Testis (tissue), 3 donors: Measurements from ENCODE around the gene ADCY6. TPM values are rescaled to one million over a fixed set of nuclear protein-coding genes. Genes with fewer than 3 reads are reported as not detected.

Experiments
- DNase-seq: peaks from one replicate; pipeline ENCODE4 v3.0.0-alpha.2; 2019
- H3K27ac ChIP-seq, 2 donors: fragments of 200-600 bp; sonication (generic); one replicate each; pipeline ENCODE4 v1.5.1; 2019
- H3K27me3 ChIP-seq: fragments of 200-600 bp; sonication (generic); one replicate; pipeline ENCODE4 v1.5.1; 2019
- H3K36me3 ChIP-seq: fragments of 200-600 bp; sonication (generic); one replicate; pipeline ENCODE4 v1.5.1; 2017; ENCODE audit warnings: low read depth; ENCODE audit errors: missing control alignments
- H3K4me1 ChIP-seq: fragments of 200-600 bp; sonication (generic); one replicate; pipeline ENCODE4 v1.5.1; 2019
- H3K4me3 ChIP-seq, 2 donors: fragments of 200-600 bp; sonication (generic); one replicate each; pipeline ENCODE4 v1.5.1; 2017 to 2019
- H3K9me3 ChIP-seq: fragments of 200-600 bp; sonication (generic); one replicate; pipeline ENCODE4 v1.5.1; 2017
- POLR2A ChIP-seq: fragments of 450-650 bp; IDR thresholded peaks from one replicate; pipeline ENCODE4 v1.6.1; 2017; ENCODE audit warnings: antibody characterized with exemption, mild to moderate bottlenecking, moderate library complexity
- WGBS, 2 donors: methylation state at CpG; one replicate each; pipeline ENCODE4 v1.1.5; 2018; 5-methylcytosine and 5-hydroxymethylcytosine counted together
- intact Hi-C: fragments of 100-400 bp; cut with DNase I; formaldehyde crosslinking; loops from one replicate; pipeline ENCODE4 v1.15.1; 2023; ENCODE audit warnings: low total_unique reads
- polyA plus RNA-seq: library from polyadenylated mRNA; stranded (reverse); fragments of 350-450 nt; fragmentation: Illumina TruSeq; extraction: RNeasy Lipid Tissue Mini Kit (QIAGEN cat#74804); gene quantifications from one replicate; pipeline ENCODE4 v1.2.3, GENCODE V29; 2014; ENCODE audit warnings: low read depth, low replicate concordance; ENCODE audit not compliant: insufficient read depth
- total RNA-seq, 2 donors: library from RNA; depleted of rRNA; stranded (reverse); fragments of >200 nt; gene quantifications; one replicate each; pipeline ENCODE4 v1.2.3, GENCODE V29; 2016
- TF ChIP-seq, protein P1 (sequence below), 3 experiments: fragments of 450-650 bp in 2 of 3; fragments of 200-600 bp in 1 of 3; sonication (generic) in 1 of 3; IDR thresholded peaks; one replicate each; pipeline ENCODE4 v1.5.1; 2016 to 2019; ENCODE audit warnings: antibody characterized with exemption in 3 of 3, mild to moderate bottlenecking in 2 of 3, moderate library complexity in 1 of 3

ADCY6 gene
- total and polyA plus RNA-seq, 3 donors from 2014 or later: 16.5 to 26.3 (median 24.5) TPM

DNA sequence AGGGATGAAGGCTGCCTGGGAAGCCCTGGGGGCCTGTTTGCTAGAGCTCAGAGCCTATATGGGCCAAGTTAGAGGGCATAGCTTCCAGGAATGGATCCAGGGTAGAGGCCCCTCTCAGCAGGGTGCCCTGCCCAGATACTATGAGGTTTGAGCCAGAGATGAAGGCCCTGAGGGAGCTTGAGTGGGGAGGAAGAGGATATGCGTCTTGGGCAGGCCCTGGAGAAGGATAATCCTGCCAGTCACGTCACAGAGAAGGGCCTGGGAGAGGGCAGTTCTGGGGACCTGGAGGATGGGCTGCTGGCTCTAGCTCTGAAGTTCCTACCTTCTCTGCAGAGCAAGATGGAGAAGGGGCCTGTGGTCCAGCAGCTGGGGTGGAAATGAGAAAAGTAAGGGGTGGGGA is 23.5 kb upstream of the ADCY6 start:
- no peak overlapping the region for H3K4me3 ChIP-seq
- no peak for TF ChIP-seq POLR2A
- TF ChIP-seq, protein P1, sequence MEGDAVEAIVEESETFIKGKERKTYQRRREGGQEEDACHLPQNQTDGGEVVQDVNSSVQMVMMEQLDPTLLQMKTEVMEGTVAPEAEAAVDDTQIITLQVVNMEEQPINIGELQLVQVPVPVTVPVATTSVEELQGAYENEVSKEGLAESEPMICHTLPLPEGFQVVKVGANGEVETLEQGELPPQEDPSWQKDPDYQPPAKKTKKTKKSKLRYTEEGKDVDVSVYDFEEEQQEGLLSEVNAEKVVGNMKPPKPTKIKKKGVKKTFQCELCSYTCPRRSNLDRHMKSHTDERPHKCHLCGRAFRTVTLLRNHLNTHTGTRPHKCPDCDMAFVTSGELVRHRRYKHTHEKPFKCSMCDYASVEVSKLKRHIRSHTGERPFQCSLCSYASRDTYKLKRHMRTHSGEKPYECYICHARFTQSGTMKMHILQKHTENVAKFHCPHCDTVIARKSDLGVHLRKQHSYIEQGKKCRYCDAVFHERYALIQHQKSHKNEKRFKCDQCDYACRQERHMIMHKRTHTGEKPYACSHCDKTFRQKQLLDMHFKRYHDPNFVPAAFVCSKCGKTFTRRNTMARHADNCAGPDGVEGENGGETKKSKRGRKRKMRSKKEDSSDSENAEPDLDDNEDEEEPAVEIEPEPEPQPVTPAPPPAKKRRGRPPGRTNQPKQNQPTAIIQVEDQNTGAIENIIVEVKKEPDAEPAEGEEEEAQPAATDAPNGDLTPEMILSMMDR (IDR thresholded peaks at IDR 0.05): no peak
- peaks cover 30% of the 10 kb centered on the region for H3K4me1 ChIP-seq
- H3K9me3 ChIP-seq: no peaks in the 10 kb centered on the region
- no peak for DNase-seq
- no peaks in the 10 kb centered on the region for H3K36me3 ChIP-seq
- peak overlapping the region in 1 of 2 donors; percentile 36 for H3K27ac ChIP-seq
- 26 to 29% methylated on average over 2 of the region's 2 CpGs for WGBS, 2 donors
- intact Hi-C loops: no loop called here
- H3K27me3 ChIP-seq: no peaks in the 10 kb centered on the region

DNA sequence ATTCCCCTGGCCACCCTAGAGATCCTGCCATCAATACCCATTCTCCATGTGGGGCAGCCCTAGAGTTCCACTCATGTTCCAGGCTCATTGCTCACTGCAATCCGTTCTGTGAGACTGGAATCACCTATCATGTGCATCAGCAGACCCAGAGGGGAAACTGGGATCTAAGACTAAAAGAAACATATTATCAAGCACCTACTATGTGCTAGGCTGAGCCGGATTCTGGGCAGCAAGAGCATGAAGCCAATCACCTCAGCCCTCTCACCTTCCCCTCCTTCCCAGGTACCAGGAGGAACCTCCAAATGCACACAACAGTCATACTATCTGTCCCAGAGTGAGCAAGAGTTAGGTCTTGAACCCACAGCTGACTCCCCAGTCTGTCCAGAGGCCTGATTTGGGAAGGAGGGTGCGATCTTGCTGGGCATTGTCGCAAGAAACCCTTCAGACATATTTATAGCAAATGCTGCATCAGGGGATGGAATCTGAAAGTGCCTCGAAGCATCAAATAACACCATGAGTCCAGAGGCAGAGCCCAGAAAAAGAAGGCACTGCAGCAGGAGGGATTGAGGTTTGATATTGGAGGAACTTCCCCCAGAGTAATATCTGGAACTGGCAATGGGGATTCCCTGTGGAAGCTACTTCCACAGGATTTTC is 22.7 kb upstream of the ADCY6 start:
- peak overlapping the region; percentile 29 to 36 for H3K27ac ChIP-seq
- intact Hi-C loops: no loop called here
- WGBS, 2 donors: 68 to 84% methylated on average over 5 of the region's 5 CpGs

DNA sequence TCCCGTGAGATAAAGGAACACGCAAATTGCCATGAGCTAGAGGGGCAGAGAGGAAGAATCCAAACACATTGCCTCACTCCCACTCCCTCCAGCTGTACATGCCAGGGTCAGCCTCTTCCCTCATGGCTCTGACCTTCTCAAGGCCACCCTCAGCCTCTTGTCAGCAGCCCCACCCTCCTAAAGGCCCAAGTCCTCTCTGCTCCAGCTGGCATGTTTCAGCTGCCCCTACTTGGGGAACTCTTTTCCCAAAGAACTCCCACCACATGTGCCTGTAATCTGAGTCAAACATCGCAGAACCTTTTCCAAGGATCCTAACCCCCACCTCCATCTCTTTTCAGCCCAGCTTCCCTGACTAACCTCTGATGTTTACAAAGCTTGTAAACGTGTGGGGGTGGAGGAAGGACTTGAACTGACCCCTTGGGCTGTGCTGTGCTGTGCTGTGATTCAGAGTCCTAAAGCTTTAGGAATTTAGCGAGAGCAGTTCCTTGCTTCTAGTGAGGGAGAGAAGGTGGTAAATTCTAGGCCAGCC is 22.1 kb upstream of the ADCY6 start:
- intact Hi-C loops: no loop called here
- Histone ChIP-seq H3K9me3 (no peaks in the 10 kb centered on the region), H3K4me3 (no peak overlapping the region), H3K27me3 (no peaks in the 10 kb centered on the region), H3K36me3 (no peaks in the 10 kb centered on the region), H3K27ac (peak overlapping the region; percentile 29 to 36), H3K4me1 (peaks cover 28% of the 10 kb centered on the region)
- DNase-seq: peak; percentile 47
- TF ChIP-seq, protein P1 (IDR thresholded peaks at IDR 0.05): no peak
- no peak for TF ChIP-seq POLR2A
- WGBS, 2 donors: 21 to 48% methylated on average over 5 of the region's 5 CpGs

More for the DNA sequence above, 22.7 kb upstream of the ADCY6 start:
- no peak overlapping the region for H3K4me3 ChIP-seq
- H3K9me3 ChIP-seq: no peaks in the 10 kb centered on the region
- no peaks in the 10 kb centered on the region for H3K36me3 ChIP-seq
- H3K27me3 ChIP-seq: no peaks in the 10 kb centered on the region
- TF ChIP-seq POLR2A: no peak
- TF ChIP-seq, protein P1 (IDR thresholded peaks at IDR 0.05): no peak
- DNase-seq: no peak
- H3K4me1 ChIP-seq: peaks cover 30% of the 10 kb centered on the region

DNA sequence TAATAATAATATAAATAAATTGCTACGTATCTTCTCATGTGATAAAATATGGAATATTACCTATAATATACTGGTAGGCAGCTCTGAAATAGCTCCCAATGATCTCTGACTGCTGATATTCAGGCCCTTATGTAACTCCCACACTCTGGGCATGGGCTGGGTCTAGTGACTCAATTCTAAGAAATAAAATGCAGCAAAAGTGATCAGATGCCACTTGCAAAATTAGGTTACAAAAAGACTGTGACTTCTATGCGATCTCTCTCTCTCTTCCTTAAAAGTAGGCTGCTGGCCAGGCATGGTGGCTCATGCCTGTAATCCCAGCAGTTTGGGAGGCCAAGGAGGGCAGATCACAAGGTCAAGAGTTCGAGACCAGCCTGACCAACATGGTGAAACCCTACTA is 19.1 kb upstream of the ADCY6 start:
- intact Hi-C loops: no loop called here
- Histone ChIP-seq H3K27me3 (no peaks in the 10 kb centered on the region), H3K9me3 (no peaks in the 10 kb centered on the region), H3K4me3 (no peak overlapping the region), H3K4me1 (peaks cover 24% of the 10 kb centered on the region), H3K27ac (no peak overlapping the region), H3K36me3 (no peaks in the 10 kb centered on the region)
- WGBS, 2 donors: 86 to 92% methylated on average over 3 of the region's 3 CpGs
- DNase-seq: no peak
- TF ChIP-seq, protein P1 (IDR thresholded peaks at IDR 0.05): no peak
- no peak for TF ChIP-seq POLR2A

DNA sequence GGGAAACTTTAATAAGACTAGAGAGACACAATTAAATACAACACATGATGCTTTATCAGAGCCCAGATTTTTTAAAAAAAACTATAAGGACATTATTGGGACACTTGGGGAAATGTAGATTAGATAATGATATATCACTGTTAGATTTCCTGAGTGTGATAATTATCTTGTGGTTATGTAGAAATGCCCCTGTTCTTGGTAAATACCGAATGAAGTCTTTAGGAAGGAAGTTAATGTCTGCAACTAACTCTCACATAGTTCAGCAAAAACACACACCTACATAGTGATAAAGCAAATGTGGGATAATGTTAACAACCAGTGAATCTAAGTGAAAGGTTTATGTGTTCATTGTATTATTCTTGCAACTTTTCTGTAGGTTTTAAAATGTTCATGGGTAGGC is 14.8 kb upstream of the ADCY6 start:
- no peak overlapping the region for H3K27ac ChIP-seq
- no peak overlapping the region for H3K4me3 ChIP-seq
- TF ChIP-seq, protein P1 (IDR thresholded peaks at IDR 0.05): no peak
- no peak for TF ChIP-seq POLR2A
- no peaks in the 10 kb centered on the region for H3K4me1 ChIP-seq
- intact Hi-C loops: no loop called here
- 76 to 86% methylated on average over 1 of the region's 1 CpG for WGBS, 2 donors
- no peaks in the 10 kb centered on the region for H3K36me3 ChIP-seq
- H3K27me3 ChIP-seq: no peaks in the 10 kb centered on the region
- DNase-seq: no peak
- H3K9me3 ChIP-seq: no peaks in the 10 kb centered on the region
